CD4-positive, alpha-beta T cell (primary cell): Measurements from ENCODE around the gene ZNF28. TPM values are rescaled to one million over a fixed set of nuclear protein-coding genes. Genes with fewer than 3 reads are reported as not detected.
"Not testable (repeated sequence)": the region's sequence is repeated elsewhere in the genome, so short reads cannot be mapped to it uniquely, and the experiment has no call there.

Experiments
- ATAC-seq: fragments of 200-7000 bp; cut with Tn5 transposase; one replicate; pipeline ENCODE4 v1.10.0; 2022; ENCODE audit warnings: mild to moderate bottlenecking; ENCODE audit not compliant: poor library complexity
- CTCF ChIA-PET: fragments of 350-600 bp; sonication (Branson Sonifier 250); formaldehyde crosslinking; loops from one replicate; lab custom pipeline; 2021; ENCODE audit warnings: antibody characterized with exemption, inconsistent platforms; lab: Charles Lee
- POLR2A ChIA-PET: fragments of 350-600 bp; sonication (Branson Sonifier 250); formaldehyde crosslinking; loops from one replicate; lab custom pipeline; 2021; ENCODE audit warnings: antibody characterized with exemption, inconsistent platforms; lab: Charles Lee
- DNase-seq, 14 experiments: peaks; one replicate each; pipeline ENCODE4 v3.0.0-alpha.2; 2013 to 2020; ENCODE audit warnings: mixed read lengths in 2 of 14
- H3K27ac ChIP-seq, 2 donors: one replicate each; pipeline versions ENCODE4 v1.5.1 to v1.7.0; 2013; ENCODE audit warnings: low read length in 2 of 2, low read depth in 1 of 2, mild to moderate bottlenecking in 1 of 2
- H3K27me3 ChIP-seq, 2 experiments: 1 replicate in 1 of 2; 2 replicates in 1 of 2; pipeline versions ENCODE4 v1.6.1 to v1.7.0; 2013; ENCODE audit warnings: low read length in 2 of 2, control low read depth in 1 of 2, mild to moderate bottlenecking in 1 of 2, moderate library complexity in 1 of 2; ENCODE audit not compliant: insufficient read depth in 2 of 2, control insufficient read depth in 1 of 2
- H3K36me3 ChIP-seq: one replicate; pipeline ENCODE4 v1.6.1; 2013; ENCODE audit warnings: low read length, control low read depth; ENCODE audit not compliant: insufficient read depth
- H3K4me1 ChIP-seq: one replicate; pipeline ENCODE4 v1.6.1; 2013; ENCODE audit warnings: low read length, control low read depth; ENCODE audit not compliant: insufficient read depth
- H3K4me3 ChIP-seq: one replicate; pipeline ENCODE4 v1.5.1; 2013; ENCODE audit warnings: mild to moderate bottlenecking, low read length, moderate library complexity
- H3K9me3 ChIP-seq, 2 experiments: 1 replicate in 1 of 2; 2 replicates in 1 of 2; pipeline versions ENCODE4 v1.6.1 to v1.7.0; 2013; ENCODE audit warnings: low read length in 2 of 2, mild to moderate bottlenecking in 2 of 2, control low read depth in 1 of 2, moderate library complexity in 1 of 2; ENCODE audit not compliant: control insufficient read depth in 1 of 2, insufficient read depth in 1 of 2
- H3K27ac Mint-ChIP-seq: one replicate; pipeline ENCODE4 v1.8.0; 2020; ENCODE audit warnings: mixed read lengths
- H3K27me3 Mint-ChIP-seq: one replicate; pipeline ENCODE4 v1.8.0; 2021; ENCODE audit warnings: mixed read lengths
- H3K36me3 Mint-ChIP-seq: one replicate; pipeline ENCODE4 v1.8.0; 2021; ENCODE audit warnings: low read depth, mixed read lengths
- H3K4me1 Mint-ChIP-seq: one replicate; pipeline ENCODE4 v1.8.0; 2021; ENCODE audit warnings: low read depth, mixed read lengths
- H3K4me3 Mint-ChIP-seq: one replicate; pipeline ENCODE4 v1.8.0; 2020; ENCODE audit warnings: mild to moderate bottlenecking, mixed read lengths
- H3K9me3 Mint-ChIP-seq: one replicate; pipeline ENCODE4 v1.8.0; 2020; ENCODE audit warnings: mixed read lengths
- CTCF ChIP-seq: fragments of 200-600 bp; IDR thresholded peaks from one replicate; pipeline ENCODE4 v1.8.0; 2022; ENCODE audit warnings: antibody characterized with exemption, mild to moderate bottlenecking
- intact Hi-C, 2 experiments: fragments of 100-400 bp; cut with DNase I in 1 of 2; cut with micrococcal nuclease in 1 of 2; formaldehyde crosslinking; loops; one replicate each; pipeline versions ENCODE4 v1.15.1 to v1.9.0; 2023 to 2025; cut with DNase I, micrococcal nuclease
- total RNA-seq, 174 experiments: library from RNA in 2 of 174; stranded (reverse) in 2 of 174; gene quantifications; one replicate each; pipeline ENCODE4 v1.2.3 and lab custom pipeline; 2021 to 2026

The ZNF28 gene
- total RNA-seq, 2 experiments from 2014 or later, result 3.5 to 5.4 TPM

DNA sequence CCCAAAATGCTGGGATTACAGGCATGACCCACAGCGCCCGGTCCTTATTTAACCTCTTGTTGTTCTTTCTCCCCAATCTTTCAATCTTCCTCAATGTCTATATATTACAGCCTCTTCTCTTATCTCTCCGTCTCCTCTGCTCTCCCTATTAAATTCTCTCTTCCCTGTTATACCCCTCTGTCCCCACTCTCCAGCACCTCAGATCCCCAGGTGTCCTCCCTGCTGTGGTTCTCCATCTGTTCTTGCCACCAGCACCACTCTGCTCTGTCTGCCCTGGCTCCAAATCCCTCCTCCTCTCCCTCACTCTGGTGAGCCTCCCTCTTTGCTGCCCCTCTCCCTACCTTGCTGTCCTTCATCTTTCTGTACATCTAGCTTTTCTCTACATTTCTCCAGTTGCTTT, 35.9 kb downstream of the ZNF28 start:
- H3K4me3 ChIP-seq, result peak overlapping the region; percentile 79
- H3K27me3 Mint-ChIP-seq, result no peaks in the 10 kb centered on the region
- intact Hi-C loops, result loop anchor here in 1 of 2 experiments (10.0 kb wide), 1 partner anchor 159 kb away; no protein-coding TSS in a partner anchor
- peak overlapping the region; percentile 93 for H3K4me3 Mint-ChIP-seq
- H3K27ac Mint-ChIP-seq, result peak overlapping the region; percentile 82
- peaks cover 5 to 47% of the 10 kb centered on the region in 2 experiments for H3K9me3 ChIP-seq
- POLR2A ChIA-PET, result interaction anchor here (0.6 kb wide), 1 partner anchor 28 kb away, joined by 3 read pairs; no protein-coding TSS in a partner anchor
- no peak overlapping the region for H3K27ac ChIP-seq
- peaks cover 34% of the 10 kb centered on the region for H3K4me1 Mint-ChIP-seq
- peaks cover 5% of the 10 kb centered on the region for H3K36me3 ChIP-seq
- ATAC-seq (no peak), DNase-seq (no peak)
- H3K4me1 ChIP-seq, result peaks cover 23% of the 10 kb centered on the region
- CTCF ChIA-PET, result no interaction called here
- peaks cover 2% of the 10 kb centered on the region for H3K9me3 Mint-ChIP-seq
- peaks cover 57% of the 10 kb centered on the region for H3K36me3 Mint-ChIP-seq
- H3K27me3 ChIP-seq, result no peaks in the 10 kb centered on the region
- no peak for TF ChIP-seq CTCF

GRCh38 chr19:52782864-52783263, 38.6 kb downstream of the ZNF28 start:
- H3K9me3 Mint-ChIP-seq, CTCF ChIA-PET, DNase-seq, H3K27ac ChIP-seq, H3K27ac Mint-ChIP-seq, ATAC-seq, POLR2A ChIA-PET, H3K27me3 ChIP-seq, H3K4me3 ChIP-seq, H3K27me3 Mint-ChIP-seq, H3K4me3 Mint-ChIP-seq: not testable (repeated sequence)
- Mint-ChIP-seq H3K36me3 (peaks cover 84% of the 10 kb centered on the region), H3K4me1 (peaks cover 53% of the 10 kb centered on the region)
- intact Hi-C loops, result loop anchor here in 1 of 2 experiments (10.0 kb wide), 1 partner anchor 162 kb away; no protein-coding TSS in a partner anchor
- H3K9me3 ChIP-seq, result peaks cover 10 to 49% of the 10 kb centered on the region in 2 experiments
- peaks cover 31% of the 10 kb centered on the region for H3K4me1 ChIP-seq
- peaks cover 12% of the 10 kb centered on the region for H3K36me3 ChIP-seq

GRCh38 chr19:52778811-52779210, 42.6 kb downstream of the ZNF28 start:
- H3K9me3 Mint-ChIP-seq, result peaks cover 8% of the 10 kb centered on the region
- peaks cover 10% of the 10 kb centered on the region for H3K4me1 ChIP-seq
- H3K4me3 ChIP-seq, result no peak overlapping the region
- peaks cover 18% of the 10 kb centered on the region for H3K36me3 ChIP-seq
- ATAC-seq (no peak), DNase-seq (peak in 5 of 14 experiments; percentile 0 to 63 (median 39))
- no peak overlapping the region for H3K27ac ChIP-seq
- H3K4me1 Mint-ChIP-seq, result peaks cover 21% of the 10 kb centered on the region
- peaks cover 10 to 46% of the 10 kb centered on the region in 2 experiments for H3K9me3 ChIP-seq
- H3K27ac Mint-ChIP-seq, result peak overlapping the region; percentile 19
- no peaks in the 10 kb centered on the region for H3K27me3 ChIP-seq
- no peak overlapping the region for H3K4me3 Mint-ChIP-seq
- CTCF ChIA-PET, result no interaction called here
- peaks cover 89% of the 10 kb centered on the region for H3K36me3 Mint-ChIP-seq
- POLR2A ChIA-PET, result interaction anchor here (0.6 kb wide), 2 partner anchors 26 to 654 kb away, joined by 3 read pairs; no protein-coding TSS in a partner anchor
- no peak for TF ChIP-seq CTCF
- intact Hi-C loops, result no loop called here
- no peaks in the 10 kb centered on the region for H3K27me3 Mint-ChIP-seq

DNA sequence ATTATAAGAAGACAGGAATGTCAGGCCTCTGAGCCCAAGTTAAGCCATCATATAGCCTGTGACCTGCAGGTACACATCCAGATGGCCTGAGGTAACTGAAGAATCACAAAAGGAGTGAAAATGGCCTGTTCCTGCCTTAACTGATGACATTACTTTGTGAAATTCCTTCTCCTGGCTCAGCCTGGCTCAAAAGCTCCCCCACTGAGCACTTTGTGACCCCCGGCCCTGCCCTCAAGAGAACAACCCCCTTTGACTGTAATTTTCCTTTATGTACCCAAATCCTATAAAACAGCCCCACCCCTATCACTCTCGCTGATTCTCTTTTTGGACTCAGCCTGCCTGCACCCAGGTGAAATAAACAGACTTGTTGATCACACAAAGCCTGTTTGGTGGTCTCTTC, 65.0 kb downstream of the ZNF28 start:
- H3K4me1 Mint-ChIP-seq, H3K4me3 Mint-ChIP-seq, H3K27me3 ChIP-seq, H3K27ac Mint-ChIP-seq, H3K27ac ChIP-seq, H3K27me3 Mint-ChIP-seq, POLR2A ChIA-PET, H3K4me3 ChIP-seq, DNase-seq, H3K9me3 Mint-ChIP-seq, H3K4me1 ChIP-seq, H3K36me3 ChIP-seq, ATAC-seq, intact Hi-C loops, CTCF ChIA-PET: not testable (repeated sequence)
- peaks cover 6 to 16% of the 10 kb centered on the region in 2 experiments for H3K9me3 ChIP-seq
- peaks cover 23% of the 10 kb centered on the region for H3K36me3 Mint-ChIP-seq
